Esophagus muscularis mucosa (tissue), 3 donors: ENCODE data around the gene COX17.

Experiments
- POLR2A ChIP-seq: fragments of 450-650 bp; IDR thresholded peaks from one replicate; pipeline ENCODE4 v1.6.1; 2017; ENCODE audit warnings: antibody characterized with exemption, moderate library complexity, mild to moderate bottlenecking, low read depth
- POLR2AphosphoS5 ChIP-seq, 2 donors: sonication (generic); formaldehyde crosslinking; IDR thresholded peaks; one replicate each; pipeline ENCODE4 v1.6.1; 2017; ENCODE audit warnings: antibody characterized with exemption in 2 of 2
- TF ChIP-seq, protein P1 (sequence below), 3 experiments: fragments of 200-600 bp in 2 of 3; fragments of 450-650 bp in 1 of 3; sonication (generic) in 2 of 3; IDR thresholded peaks; one replicate each; pipeline ENCODE4 v1.5.1; 2017 to 2019; ENCODE audit warnings: antibody characterized with exemption in 3 of 3, mild to moderate bottlenecking in 2 of 3, moderate library complexity in 1 of 3

DNA sequence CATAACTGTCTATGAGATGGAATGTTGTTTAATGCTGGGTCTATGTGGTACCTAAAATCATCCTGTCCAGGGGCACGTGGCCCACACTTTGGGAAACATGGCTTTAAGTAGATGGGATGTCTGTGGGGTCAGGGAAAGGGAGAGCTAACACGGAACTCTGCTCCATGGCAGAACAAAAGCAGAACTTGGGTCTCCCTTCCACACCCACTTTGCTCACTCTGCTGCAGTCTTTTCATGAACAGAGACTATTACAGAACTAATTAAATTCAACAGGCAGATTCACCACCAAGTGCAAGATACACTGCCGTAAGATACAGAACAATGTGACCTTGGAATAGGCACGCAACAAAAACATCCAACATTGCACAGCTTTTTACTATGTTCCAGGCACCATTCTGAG is 45.0 kb downstream of the COX17 start:
- TF ChIP-seq, protein P1, sequence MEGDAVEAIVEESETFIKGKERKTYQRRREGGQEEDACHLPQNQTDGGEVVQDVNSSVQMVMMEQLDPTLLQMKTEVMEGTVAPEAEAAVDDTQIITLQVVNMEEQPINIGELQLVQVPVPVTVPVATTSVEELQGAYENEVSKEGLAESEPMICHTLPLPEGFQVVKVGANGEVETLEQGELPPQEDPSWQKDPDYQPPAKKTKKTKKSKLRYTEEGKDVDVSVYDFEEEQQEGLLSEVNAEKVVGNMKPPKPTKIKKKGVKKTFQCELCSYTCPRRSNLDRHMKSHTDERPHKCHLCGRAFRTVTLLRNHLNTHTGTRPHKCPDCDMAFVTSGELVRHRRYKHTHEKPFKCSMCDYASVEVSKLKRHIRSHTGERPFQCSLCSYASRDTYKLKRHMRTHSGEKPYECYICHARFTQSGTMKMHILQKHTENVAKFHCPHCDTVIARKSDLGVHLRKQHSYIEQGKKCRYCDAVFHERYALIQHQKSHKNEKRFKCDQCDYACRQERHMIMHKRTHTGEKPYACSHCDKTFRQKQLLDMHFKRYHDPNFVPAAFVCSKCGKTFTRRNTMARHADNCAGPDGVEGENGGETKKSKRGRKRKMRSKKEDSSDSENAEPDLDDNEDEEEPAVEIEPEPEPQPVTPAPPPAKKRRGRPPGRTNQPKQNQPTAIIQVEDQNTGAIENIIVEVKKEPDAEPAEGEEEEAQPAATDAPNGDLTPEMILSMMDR (IDR thresholded peaks at IDR 0.05) = no peak
- TF ChIP-seq POLR2A (no peak), POLR2AphosphoS5 (IDR thresholded peaks at IDR 0.05) (no peak)
